Brain pericyte (primary cell): ENCODE results near the gene DNAJC6.
"Not testable (repeated sequence)": the region's sequence is repeated elsewhere in the genome, so short reads cannot be mapped to it uniquely, and the experiment has no call there.

ENCODE experiments used
- DNase-seq: peaks from one replicate; pipeline ENCODE4 v3.0.0-alpha.2; 2012; ENCODE audit warnings: low read depth, low spot score

DNAJC6 gene

DNA sequence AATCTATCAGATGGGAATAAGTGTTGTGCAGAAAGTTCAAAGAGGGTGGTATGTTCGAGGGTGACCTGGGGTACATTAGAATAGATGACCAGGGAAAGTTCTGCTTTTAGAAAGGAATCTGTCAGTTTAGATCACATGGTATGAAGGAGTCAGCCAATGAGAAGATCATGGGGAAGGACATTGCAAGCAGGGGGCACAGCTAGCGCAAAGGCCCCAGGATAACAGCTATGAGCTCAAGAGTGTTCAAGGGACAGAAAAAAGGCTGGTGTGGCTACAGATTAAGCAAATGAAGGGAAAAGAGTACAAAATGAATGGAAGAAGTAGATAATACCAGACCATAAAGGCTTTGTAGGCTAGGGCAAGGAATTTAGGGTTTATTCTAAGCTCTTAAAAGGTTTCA is 119.7 kb downstream of the DNAJC6 start:
- no peak for DNase-seq

GRCh38 chr1:65429806-65430205 is 120.5 kb downstream of the DNAJC6 start:
- DNase-seq: peak; percentile 59

- no peak for DNase-seq
Observed at GRCh38 chr1:65431111-65431705, 121.9 kb downstream of the DNAJC6 start.

DNA sequence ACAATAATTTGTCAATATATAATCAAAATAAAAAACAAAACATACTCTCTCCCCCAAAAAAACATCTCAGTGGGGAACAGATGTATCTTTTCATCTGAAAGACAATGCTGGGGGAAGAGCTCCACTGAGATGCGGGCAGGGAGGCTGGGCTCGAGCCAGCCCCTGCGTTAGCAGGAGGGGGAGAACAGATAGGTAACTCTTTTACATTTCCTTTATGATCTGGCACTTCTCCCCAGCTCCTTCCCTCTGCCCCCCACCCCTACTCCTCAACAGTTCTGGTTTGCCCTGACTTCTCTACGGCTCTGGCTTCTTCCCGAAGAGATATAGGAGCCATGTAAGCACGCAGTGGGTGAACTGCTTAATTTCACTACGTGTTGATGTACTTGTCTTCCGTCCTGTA is 123.6 kb downstream of the DNAJC6 start:
- no peak for DNase-seq

- no peak for DNase-seq
Observed at GRCh38 chr1:65434255-65434654, 124.9 kb downstream of the DNAJC6 start.

- no peak for DNase-seq
Observed at GRCh38 chr1:65434760-65435159, 125.4 kb downstream of the DNAJC6 start.

- DNase-seq: no peak
Observed at GRCh38 chr1:65435987-65436386, 126.6 kb downstream of the DNAJC6 start.

DNA sequence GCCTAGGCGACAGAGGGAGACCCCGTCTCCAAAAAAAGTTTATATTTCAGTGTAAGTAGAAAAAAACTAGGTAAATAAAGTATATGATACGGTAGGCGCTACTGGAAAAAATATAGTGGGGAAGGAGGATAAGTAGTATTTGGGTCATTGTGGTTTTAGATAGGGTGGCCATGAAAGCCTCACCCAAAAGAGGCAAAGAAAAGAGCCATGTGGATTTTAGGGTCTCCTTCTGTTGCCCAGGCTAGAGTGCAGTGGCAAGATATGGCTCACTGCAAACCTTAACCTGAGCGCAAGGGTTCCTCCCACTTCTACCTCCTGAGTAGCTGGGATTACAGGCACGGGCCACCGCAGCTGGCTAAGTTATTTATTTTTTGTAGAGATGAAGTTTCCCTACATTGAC is 128.3 kb downstream of the DNAJC6 start:
- no peak for DNase-seq

DNA sequence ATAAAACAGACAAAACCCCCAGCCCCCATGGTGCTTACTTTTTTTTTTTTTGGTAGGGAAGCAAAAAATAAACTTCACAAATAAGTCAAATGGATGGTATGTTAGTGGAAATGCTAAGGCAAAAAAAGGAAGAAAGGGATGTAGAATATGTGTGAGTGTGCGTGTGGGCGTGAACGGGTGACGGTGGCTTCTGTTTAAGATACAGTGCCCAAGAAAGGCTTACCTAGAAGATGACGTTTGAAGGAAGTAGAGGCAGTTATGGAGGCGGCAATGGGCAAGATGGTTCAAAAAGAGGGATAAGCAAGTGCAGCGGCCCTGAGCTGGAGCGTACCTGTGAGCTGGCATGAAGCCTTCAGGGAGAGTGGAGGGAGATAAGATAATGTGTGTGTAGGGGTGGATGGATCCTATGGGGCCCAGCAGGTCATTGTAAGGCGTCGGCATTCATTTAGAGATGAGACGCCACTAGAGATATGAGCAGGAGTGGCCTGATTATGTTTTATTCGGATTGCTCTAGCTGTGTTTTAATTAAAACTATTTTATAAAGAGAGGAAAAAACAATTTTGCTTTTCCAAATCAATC is 131.1 kb downstream of the DNAJC6 start:
- no peak for DNase-seq

- no peak for DNase-seq
Observed at GRCh38 chr1:65440915-65441314, 131.6 kb downstream of the DNAJC6 start.

- no peak for DNase-seq
Observed at GRCh38 chr1:65441464-65441863, 132.1 kb downstream of the DNAJC6 start.

GRCh38 chr1:65442442-65442841 is 133.1 kb downstream of the DNAJC6 start:
- DNase-seq: no peak

DNA sequence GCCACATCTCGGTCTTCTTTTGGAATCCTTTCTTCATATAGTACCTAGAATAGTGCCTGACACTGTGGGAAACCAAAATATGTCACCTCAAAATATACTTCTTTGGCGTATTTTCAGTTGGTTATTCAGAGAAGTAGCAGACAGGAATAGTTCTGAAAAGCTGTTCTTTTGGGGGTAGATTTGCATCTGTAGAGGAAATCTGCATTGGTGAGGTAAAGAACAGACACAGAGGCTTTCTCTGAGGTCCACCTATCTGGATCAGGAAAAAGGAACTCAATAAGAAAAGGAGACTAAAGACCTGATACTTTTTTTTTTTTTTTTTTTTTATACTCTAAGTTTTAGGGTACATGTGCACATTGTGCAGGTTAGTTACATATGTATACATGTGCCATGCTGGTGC is 134.3 kb downstream of the DNAJC6 start:
- no peak for DNase-seq

DNA sequence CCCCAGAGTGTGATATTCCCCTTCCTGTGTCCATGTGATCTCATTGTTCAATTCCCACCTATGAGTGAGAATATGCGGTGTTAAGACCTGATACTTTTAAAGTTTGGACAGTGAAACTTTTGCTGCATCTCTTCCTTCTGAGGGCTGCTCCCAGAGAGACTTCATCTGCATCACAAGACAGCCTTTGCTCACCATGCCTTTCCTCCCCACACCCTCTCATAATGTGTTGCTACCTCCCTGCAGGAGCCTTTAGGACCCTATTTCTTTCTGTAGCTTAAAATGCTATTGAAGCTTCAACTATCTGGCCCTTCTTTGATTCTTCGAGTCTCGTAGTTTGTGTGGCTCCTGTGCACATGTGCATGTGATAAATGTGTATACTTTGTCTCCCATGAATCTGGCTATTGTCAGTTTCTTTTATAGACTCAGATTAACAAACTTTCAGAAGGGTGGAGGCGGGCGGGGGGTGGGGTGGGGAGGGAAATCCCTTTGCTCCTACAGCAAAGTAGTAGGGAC is 134.8 kb downstream of the DNAJC6 start:
- no peak for DNase-seq

GRCh38 chr1:65445837-65446236 is 136.5 kb downstream of the DNAJC6 start:
- no peak for DNase-seq

- no peak for DNase-seq
Observed at GRCh38 chr1:65449214-65449823, 140.0 kb downstream of the DNAJC6 start.

- DNase-seq: not testable (repeated sequence)
Observed at GRCh38 chr1:65455678-65456077, 146.3 kb downstream of the DNAJC6 start.

- no peak for DNase-seq
Observed at GRCh38 chr1:65456481-65456880, 147.1 kb downstream of the DNAJC6 start.

- DNase-seq: no peak
Observed at GRCh38 chr1:65457868-65458267, 148.5 kb downstream of the DNAJC6 start.

DNA sequence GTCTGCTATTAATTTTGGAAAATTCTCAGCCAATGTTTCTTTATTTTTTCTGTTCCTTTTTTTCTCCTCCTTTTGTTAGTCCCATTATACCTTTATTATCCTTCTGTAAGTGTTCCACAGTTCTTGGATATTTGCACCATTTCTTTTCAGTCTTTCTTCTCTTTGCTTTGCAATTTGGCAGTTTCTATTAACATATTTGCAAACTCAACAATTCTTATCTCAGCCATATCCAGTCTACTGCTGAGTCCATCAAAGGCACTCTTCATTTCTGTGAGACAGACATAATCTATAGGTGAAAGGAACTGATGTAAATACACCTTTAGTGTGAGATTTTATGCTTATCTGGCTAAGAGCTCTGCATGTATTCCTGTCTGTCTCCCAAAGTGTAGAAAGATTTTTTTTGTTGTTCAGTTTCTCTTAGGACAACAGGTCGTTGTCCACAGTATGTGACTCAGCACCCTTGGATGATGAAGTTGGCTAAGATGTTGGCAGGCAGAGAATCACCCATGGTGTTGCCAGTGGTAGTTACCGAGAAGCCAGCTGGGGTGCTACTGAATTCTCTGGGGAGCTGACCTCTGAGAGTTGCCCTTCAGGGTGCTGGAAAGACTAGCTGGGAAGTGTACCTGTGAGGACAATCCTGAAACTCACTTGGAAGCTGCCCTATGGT is 149.5 kb downstream of the DNAJC6 start:
- DNase-seq: no peak

- DNase-seq: no peak
Observed at GRCh38 chr1:65459397-65459768, 150.0 kb downstream of the DNAJC6 start.
